Hepatocyte (in vitro differentiated cells): ENCODE results near the gene UGT1A6. TPM values are rescaled to one million over a fixed set of nuclear protein-coding genes. Genes with fewer than 3 reads are reported as not detected.

Experiments
- DNase-seq: peaks from one replicate; pipeline ENCODE4 v3.0.0-alpha.2; 2016; ENCODE audit warnings: low spot score
- H2AFZ ChIP-seq: fragments of 200-600 bp; sonication (generic); 2 replicates; pipeline ENCODE4 v1.6.0; 2016; ENCODE audit warnings: antibody characterized with exemption, mild to moderate bottlenecking
- H3K27ac ChIP-seq: fragments of 200-600 bp; sonication (generic); 2 replicates; pipeline ENCODE4 v1.5.1; 2016; ENCODE audit warnings: mild to moderate bottlenecking
- H3K27me3 ChIP-seq: fragments of 200-600 bp; sonication (generic); 2 replicates; pipeline ENCODE4 v1.6.1; 2016
- H3K36me3 ChIP-seq: fragments of 200-600 bp; sonication (generic); replicated peaks from 2 replicates; pipeline ENCODE4 v1.5.1; 2016; ENCODE audit warnings: low read depth; ENCODE audit not compliant: insufficient read depth
- H3K4me1 ChIP-seq: fragments of 200-600 bp; sonication (generic); 2 replicates; pipeline ENCODE4 v1.5.1; 2016; ENCODE audit warnings: mild to moderate bottlenecking, moderate library complexity; ENCODE audit not compliant: insufficient read depth
- H3K4me2 ChIP-seq: fragments of 200-600 bp; sonication (generic); 2 replicates; pipeline ENCODE4 v1.6.0; 2016
- H3K4me3 ChIP-seq: fragments of 200-600 bp; sonication (generic); 2 replicates; pipeline ENCODE4 v1.5.1; 2016; ENCODE audit warnings: mild to moderate bottlenecking
- H3K79me2 ChIP-seq: fragments of 200-600 bp; sonication (generic); 2 replicates; pipeline ENCODE4 v1.6.0; 2017; ENCODE audit warnings: mild to moderate bottlenecking
- H3K9me2 ChIP-seq: fragments of 200-600 bp; sonication (generic); replicated peaks from 2 replicates; pipeline ENCODE4 v1.6.0; 2017; ENCODE audit warnings: mild to moderate bottlenecking; ENCODE audit not compliant: insufficient read depth
- H3K9me3 ChIP-seq: fragments of 200-600 bp; sonication (generic); 2 replicates; pipeline ENCODE4 v1.5.1; 2016; ENCODE audit warnings: low read depth, mild to moderate bottlenecking
- H4K20me1 ChIP-seq: fragments of 200-600 bp; sonication (generic); 2 replicates; pipeline ENCODE4 v1.6.0; 2016; ENCODE audit warnings: mild to moderate bottlenecking; ENCODE audit not compliant: insufficient read depth, poor library complexity, severe bottlenecking
- EZH2 ChIP-seq: fragments of 200-600 bp; sonication (generic); IDR thresholded peaks from 2 replicates; pipeline ENCODE4 v1.6.1; 2016; ENCODE audit warnings: antibody characterized with exemption, mild to moderate bottlenecking, borderline replicate concordance
- EZH2phosphoT487 ChIP-seq: fragments of 200-600 bp; sonication (generic); IDR thresholded peaks from one replicate; pipeline ENCODE4 v1.6.1; 2018; ENCODE audit warnings: antibody characterized with exemption, mild to moderate bottlenecking, low read depth, moderate library complexity; ENCODE audit not compliant: unreplicated experiment, severe bottlenecking
- WGBS: methylation state at CpG from one replicate; pipeline ENCODE4 v1.1.6; 2016; ENCODE audit warnings: low lambda C conversion rate; ENCODE audit errors: missing lambda C conversion rate; 5-methylcytosine and 5-hydroxymethylcytosine counted together
- polyA plus RNA-seq: library from polyadenylated mRNA; unstranded; fragments of >200 nt; fragmentation: Nextera tagmentation; extraction: Ambion mirVana; gene quantifications from 2 replicates; pipeline ENCODE4 v1.2.1, GENCODE V29; 2016
- total RNA-seq: library from RNA; depleted of rRNA; stranded (reverse); fragments of >200 nt; gene quantifications from 2 replicates; pipeline ENCODE4 v1.2.3, GENCODE V29; 2014
- TF ChIP-seq, protein P1 (sequence below): fragments of 200-600 bp; sonication (generic); IDR thresholded peaks from 2 replicates; pipeline ENCODE4 v1.5.1; 2016; ENCODE audit warnings: antibody characterized with exemption, mild to moderate bottlenecking; ENCODE audit not compliant: poor library complexity

Gene UGT1A6
- total and polyA plus RNA-seq, 2 experiments from 2014 or later = 0.77 to 3.4 TPM

DNA sequence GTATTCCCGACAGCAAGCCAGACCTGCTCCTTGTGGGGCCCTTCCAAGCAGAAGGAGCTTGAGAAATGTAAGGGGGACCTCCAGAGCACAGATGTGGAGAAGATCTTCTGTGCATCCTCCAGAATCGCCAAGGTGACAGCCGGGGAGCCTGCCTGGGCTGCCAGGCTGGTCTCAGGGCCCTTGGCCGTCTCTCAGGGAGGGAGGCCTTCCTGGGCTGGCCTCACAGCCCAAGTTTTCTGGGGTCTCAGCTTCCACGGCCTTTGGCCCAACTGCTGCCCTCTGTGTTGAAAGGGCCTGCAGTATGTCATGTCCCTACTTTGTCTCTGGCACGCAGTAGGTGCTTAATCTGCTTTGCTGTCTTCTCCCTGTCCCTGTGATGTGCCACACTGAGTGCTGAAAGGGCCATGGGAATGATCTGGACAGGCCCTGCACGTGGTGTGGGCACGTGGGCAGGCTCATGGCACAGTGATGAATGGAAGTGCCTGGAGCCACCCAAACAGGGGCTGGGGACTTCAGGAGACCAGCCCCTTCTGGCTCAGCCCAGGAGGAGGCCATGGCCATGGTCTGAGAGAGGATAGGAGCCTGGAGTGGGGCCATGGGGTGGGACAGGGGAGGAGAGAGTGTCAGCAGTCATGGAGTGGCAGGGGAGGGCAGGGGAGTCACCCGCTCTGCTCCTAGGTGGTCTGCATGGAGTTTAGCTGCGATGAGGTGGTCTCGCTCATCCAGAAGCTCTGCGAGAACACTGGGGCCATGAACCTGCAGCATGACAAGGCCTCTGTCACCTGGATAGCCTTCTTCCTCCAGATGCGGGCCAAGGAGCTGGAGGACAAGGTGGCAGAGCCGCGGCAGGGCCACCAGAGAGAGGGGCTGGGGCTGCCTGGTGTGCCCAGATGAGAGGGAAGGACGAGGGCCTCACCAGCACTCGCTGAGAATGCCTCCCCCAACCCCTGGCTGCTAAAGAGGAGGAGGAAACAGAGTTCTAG lies 126.2 kb downstream of the UGT1A6 start:
- Histone ChIP-seq H3K9me2 (no peaks in the 10 kb centered on the region), H3K4me3 (no peak overlapping the region), H3K4me2 (no peak overlapping the region), H2AFZ (no peak overlapping the region), H3K79me2 (no peaks in the 10 kb centered on the region), H3K27ac (no peak overlapping the region), H3K4me1 (peaks cover 10% of the 10 kb centered on the region), H3K27me3 (no peaks in the 10 kb centered on the region), H4K20me1 (no peaks in the 10 kb centered on the region), H3K9me3 (no peaks in the 10 kb centered on the region), H3K36me3 (no peaks in the 10 kb centered on the region)
- TF ChIP-seq, protein P1, sequence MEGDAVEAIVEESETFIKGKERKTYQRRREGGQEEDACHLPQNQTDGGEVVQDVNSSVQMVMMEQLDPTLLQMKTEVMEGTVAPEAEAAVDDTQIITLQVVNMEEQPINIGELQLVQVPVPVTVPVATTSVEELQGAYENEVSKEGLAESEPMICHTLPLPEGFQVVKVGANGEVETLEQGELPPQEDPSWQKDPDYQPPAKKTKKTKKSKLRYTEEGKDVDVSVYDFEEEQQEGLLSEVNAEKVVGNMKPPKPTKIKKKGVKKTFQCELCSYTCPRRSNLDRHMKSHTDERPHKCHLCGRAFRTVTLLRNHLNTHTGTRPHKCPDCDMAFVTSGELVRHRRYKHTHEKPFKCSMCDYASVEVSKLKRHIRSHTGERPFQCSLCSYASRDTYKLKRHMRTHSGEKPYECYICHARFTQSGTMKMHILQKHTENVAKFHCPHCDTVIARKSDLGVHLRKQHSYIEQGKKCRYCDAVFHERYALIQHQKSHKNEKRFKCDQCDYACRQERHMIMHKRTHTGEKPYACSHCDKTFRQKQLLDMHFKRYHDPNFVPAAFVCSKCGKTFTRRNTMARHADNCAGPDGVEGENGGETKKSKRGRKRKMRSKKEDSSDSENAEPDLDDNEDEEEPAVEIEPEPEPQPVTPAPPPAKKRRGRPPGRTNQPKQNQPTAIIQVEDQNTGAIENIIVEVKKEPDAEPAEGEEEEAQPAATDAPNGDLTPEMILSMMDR = no peak
- TF ChIP-seq EZH2phosphoT487 (no peak), EZH2 (no peak)
- WGBS = 89% methylated on average over 16 of the region's 17 CpGs
- no peak for DNase-seq

GRCh38 chr2:233819884-233820773 lies 127.4 kb downstream of the UGT1A6 start:
- no peak overlapping the region for H3K4me2 ChIP-seq
- no peaks in the 10 kb centered on the region for H3K9me2 ChIP-seq
- 94% methylated on average over 18 of the region's 18 CpGs for WGBS
- no peak overlapping the region for H3K27ac ChIP-seq
- H3K4me1 ChIP-seq = peaks cover 10% of the 10 kb centered on the region
- TF ChIP-seq EZH2 (no peak), EZH2phosphoT487 (no peak)
- TF ChIP-seq, protein P1 = no peak
- no peaks in the 10 kb centered on the region for H3K9me3 ChIP-seq
- no peaks in the 10 kb centered on the region for H3K36me3 ChIP-seq
- no peak overlapping the region for H3K4me3 ChIP-seq
- H4K20me1 ChIP-seq = no peaks in the 10 kb centered on the region
- no peaks in the 10 kb centered on the region for H3K27me3 ChIP-seq
- no peaks in the 10 kb centered on the region for H3K79me2 ChIP-seq
- no peak for DNase-seq
- H2AFZ ChIP-seq = no peak overlapping the region

GRCh38 chr2:233820774-233821105 lies 128.1 kb downstream of the UGT1A6 start:
- H3K79me2 ChIP-seq = no peaks in the 10 kb centered on the region
- DNase-seq = no peak
- no peaks in the 10 kb centered on the region for H3K27me3 ChIP-seq
- no peaks in the 10 kb centered on the region for H3K9me3 ChIP-seq
- TF ChIP-seq, protein P1 = no peak
- WGBS = 90% methylated on average over 6 of the region's 6 CpGs
- H3K27ac ChIP-seq = no peak overlapping the region
- H3K9me2 ChIP-seq = no peaks in the 10 kb centered on the region
- no peaks in the 10 kb centered on the region for H4K20me1 ChIP-seq
- peaks cover 10% of the 10 kb centered on the region for H3K4me1 ChIP-seq
- H2AFZ ChIP-seq = no peak overlapping the region
- H3K4me3 ChIP-seq = no peak overlapping the region
- H3K36me3 ChIP-seq = no peaks in the 10 kb centered on the region
- H3K4me2 ChIP-seq = no peak overlapping the region
